Measurements from ENCODE around the gene SESN2. TPM values are rescaled to one million over a fixed set of nuclear protein-coding genes. Genes with fewer than 3 reads are reported as not detected.
A peak's percentile ranks its signal among the peaks of the same experiment; 100 is the strongest.

The SESN2 gene
- total RNA-seq, 1 experiment from 2014 or later = 6.9 TPM

- Histone ChIP-seq H3K27me3 (ENCODE audit: low read length) (no peaks in the 10 kb centered on the region), H3K9ac (ENCODE audit: low read length) (peak within 1 kb of the TSS; percentile 86), H3K4me2 (ENCODE audit: low read length) (peak within 1 kb of the TSS; percentile 98), H3F3A (ENCODE audit: low read length, unreplicated experiment) (peaks cover 8% of the 10 kb centered on the region), H3K4me3 (ENCODE audit: low read length) (peak within 1 kb of the TSS; percentile 92), H3K9me2 (replicated peaks; ENCODE audit: low read length) (no peaks in the 10 kb centered on the region), H3K79me2 (ENCODE audit: low read length) (peaks cover 51% of the 10 kb centered on the region), H2AFZ (ENCODE audit: low read length) (peak within 1 kb of the TSS; percentile 94), H3K4me1 (ENCODE audit: insufficient read depth, low read length) (peaks cover 29% of the 10 kb centered on the region), H3K9me3 (ENCODE audit: low read length) (no peaks in the 10 kb centered on the region), H3K36me3 (ENCODE audit: low read depth, low read length) (0 out of 2 replicates have a peak, but pooled peaks cover 4% of the 10 kb centered on the region), H3K27ac (ENCODE audit: low read length) (peak within 1 kb of the TSS; percentile 19), H4K20me1 (ENCODE audit: low read length) (no peaks in the 10 kb centered on the region)
- intact Hi-C loops (cut with micrococcal nuclease) = no loop called here
- TSS peak; percentile 62 for BruUV-seq (replicated peaks)
- ATAC-seq (peak; percentile 92), DNase-seq (peak; percentile 98)
- no peak for TF ChIP-seq EZH2phosphoT487 (IDR thresholded peaks at IDR 0.05; ENCODE audit: borderline replicate concordance, low read length)
- TF ChIP-seq EZH2 (IDR thresholded peaks at IDR 0.05; ENCODE audit: low read length, unreplicated experiment) = no peak
- no peak for TF ChIP-seq CTCF (conservative IDR thresholded peaks at IDR 0.05; ENCODE audit: low read depth, low read length)
- ChIA-PET POLR2A (ENCODE audit: unreplicated experiment) (interaction anchor here (0.6 to 0.8 kb wide), 3 partner anchors 13 to 339 kb away, joined by 3 to 12 read pairs (median 6); no protein-coding TSS in a partner anchor), CTCF (interaction anchor here (0.9 kb wide), 1 partner anchor 144 kb away, joined by 4 read pairs; no protein-coding TSS in a partner anchor)
Observed at GRCh38 chr1:28235755-28236655, 23.3 kb upstream of the SESN2 start, which contains the start of gene ATP5IF1. TSS of gene ATP5IF1 (plus strand) at chr1:28236124. CDS start at chr1:28236184, 60 bp downstream.

GRCh38 chr1:28236656-28237322 is 22.5 kb upstream of the SESN2 start:
- no peaks in the 10 kb centered on the region for H3K9me2 ChIP-seq (replicated peaks; ENCODE audit: low read length)
- H3K36me3 ChIP-seq (ENCODE audit: low read depth, low read length) = 0 out of 2 replicates have a peak, but pooled peaks cover 4% of the 10 kb centered on the region
- no peaks in the 10 kb centered on the region for H3K27me3 ChIP-seq (ENCODE audit: low read length)
- H3K9ac ChIP-seq (ENCODE audit: low read length) = peak overlapping the region; percentile 86
- no TSS peak for BruUV-seq (replicated peaks)
- peaks cover 8% of the 10 kb centered on the region for H3F3A ChIP-seq (ENCODE audit: low read length, unreplicated experiment)
- TF ChIP-seq CTCF (conservative IDR thresholded peaks at IDR 0.05; ENCODE audit: low read depth, low read length) (no peak), EZH2phosphoT487 (IDR thresholded peaks at IDR 0.05; ENCODE audit: borderline replicate concordance, low read length) (no peak), EZH2 (IDR thresholded peaks at IDR 0.05; ENCODE audit: low read length, unreplicated experiment) (no peak)
- ChIA-PET CTCF (interaction anchor here (0.9 kb wide), 1 partner anchor 145 kb away, joined by 4 read pairs; no protein-coding TSS in a partner anchor), POLR2A (ENCODE audit: unreplicated experiment) (no interaction called here)
- peak overlapping the region; percentile 83 for H2AFZ ChIP-seq (ENCODE audit: low read length)
- intact Hi-C loops (cut with micrococcal nuclease) = no loop called here
- DNase-seq (no peak), ATAC-seq (no peak)
- H3K4me2 ChIP-seq (ENCODE audit: low read length) = peak overlapping the region; percentile 98
- no peaks in the 10 kb centered on the region for H3K9me3 ChIP-seq (ENCODE audit: low read length)
- peaks cover 43% of the 10 kb centered on the region for H3K79me2 ChIP-seq (ENCODE audit: low read length)
- H3K27ac ChIP-seq (ENCODE audit: low read length) = no peak overlapping the region
- peak overlapping the region; percentile 92 for H3K4me3 ChIP-seq (ENCODE audit: low read length)
- peaks cover 29% of the 10 kb centered on the region for H3K4me1 ChIP-seq (ENCODE audit: insufficient read depth, low read length)
- no peaks in the 10 kb centered on the region for H4K20me1 ChIP-seq (ENCODE audit: low read length)
